NB4 (cell line): ENCODE data around the gene SRP9.

Experiments
- CTCF ChIP-seq: IDR thresholded peaks from one replicate; pipeline ENCODE4 v1.5.1; 2012; ENCODE audit warnings: low read depth, low read length
- MAX ChIP-seq: IDR thresholded peaks from 2 replicates; pipeline ENCODE4 v1.6.1; 2011; ENCODE audit warnings: low read depth, low read length
- MYC ChIP-seq: IDR thresholded peaks from 2 replicates; pipeline ENCODE4 v1.6.1; 2011; ENCODE audit warnings: low read depth, low read length
- POLR2A ChIP-seq: IDR thresholded peaks from 2 replicates; pipeline ENCODE4 v1.6.1; 2011; ENCODE audit warnings: mild to moderate bottlenecking; ENCODE audit not compliant: insufficient read length; ENCODE audit errors: extremely low read depth

- TF ChIP-seq POLR2A (no peak), CTCF (no peak), MAX (no peak), MYC (no peak)
These were observed 48.0 kb downstream of the SRP9 start for GRCh38 chr1:225825607-225826007.
